Eye (tissue), 1 donor: Measurements from ENCODE around the gene MEX3A.
"Not testable (repeated sequence)": the region's sequence is repeated elsewhere in the genome, so short reads cannot be mapped to it uniquely, and the experiment has no call there.

ENCODE experiments used
- DNase-seq: peaks from one replicate; pipeline ENCODE4 v3.0.0-alpha.2; 2015

MEX3A gene

DNA sequence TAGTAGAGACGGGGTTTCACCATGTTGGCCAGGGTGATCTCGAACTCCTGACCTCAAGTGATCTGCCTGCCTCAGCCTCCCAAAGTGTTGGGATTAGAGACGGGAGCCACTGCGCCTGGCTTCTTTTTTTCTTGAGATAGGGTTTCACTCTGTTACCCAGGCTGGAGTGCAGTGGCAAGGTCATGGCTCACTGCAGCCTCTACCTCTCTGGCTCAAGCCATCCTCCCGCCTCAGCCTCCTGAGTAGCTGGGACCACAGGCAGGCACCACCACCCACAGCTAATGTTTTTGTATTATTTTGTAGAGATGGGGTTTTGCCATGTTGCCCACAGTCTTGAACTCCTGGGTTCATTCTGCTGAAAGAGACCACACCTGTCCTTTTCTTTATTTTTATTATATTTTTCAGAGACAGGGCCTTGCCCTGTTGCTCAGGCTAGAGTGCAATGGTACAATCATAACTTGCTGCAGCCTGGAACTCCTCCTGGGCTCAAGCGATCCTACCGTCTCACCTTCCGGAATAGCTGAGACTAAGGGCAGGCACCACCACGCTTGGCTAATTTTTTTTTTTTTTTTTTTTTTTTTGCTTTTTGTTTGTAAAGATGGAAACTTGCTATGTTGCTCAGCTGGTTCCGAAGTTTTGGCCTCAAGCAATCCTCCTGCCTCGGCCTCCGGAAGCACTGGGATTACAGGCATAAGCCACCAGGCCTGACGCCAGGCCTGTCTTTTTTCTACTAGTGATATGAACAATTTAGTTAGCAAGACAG is 35.3 kb upstream of the MEX3A start:
- DNase-seq = no peak

DNA sequence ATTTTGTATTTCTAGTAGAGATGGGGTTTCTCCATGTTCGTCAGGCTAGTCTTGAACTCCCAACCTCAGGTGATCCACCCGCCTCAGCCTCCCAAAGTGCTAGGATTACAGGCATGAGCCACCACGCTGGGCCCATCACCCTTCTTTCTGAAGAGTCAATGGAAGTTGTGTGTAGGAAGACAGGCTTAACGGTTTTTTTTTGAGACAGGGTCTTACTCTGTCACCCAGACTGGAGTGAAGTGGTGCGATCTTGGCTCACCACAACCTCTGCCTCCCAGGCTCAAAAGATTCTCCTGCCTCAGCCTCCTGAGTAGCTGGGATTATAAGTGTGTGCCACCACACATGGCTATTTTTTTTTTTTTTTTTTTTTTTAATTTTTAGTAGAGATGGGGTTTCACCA is 34.5 kb upstream of the MEX3A start:
- DNase-seq = not testable (repeated sequence)

DNA sequence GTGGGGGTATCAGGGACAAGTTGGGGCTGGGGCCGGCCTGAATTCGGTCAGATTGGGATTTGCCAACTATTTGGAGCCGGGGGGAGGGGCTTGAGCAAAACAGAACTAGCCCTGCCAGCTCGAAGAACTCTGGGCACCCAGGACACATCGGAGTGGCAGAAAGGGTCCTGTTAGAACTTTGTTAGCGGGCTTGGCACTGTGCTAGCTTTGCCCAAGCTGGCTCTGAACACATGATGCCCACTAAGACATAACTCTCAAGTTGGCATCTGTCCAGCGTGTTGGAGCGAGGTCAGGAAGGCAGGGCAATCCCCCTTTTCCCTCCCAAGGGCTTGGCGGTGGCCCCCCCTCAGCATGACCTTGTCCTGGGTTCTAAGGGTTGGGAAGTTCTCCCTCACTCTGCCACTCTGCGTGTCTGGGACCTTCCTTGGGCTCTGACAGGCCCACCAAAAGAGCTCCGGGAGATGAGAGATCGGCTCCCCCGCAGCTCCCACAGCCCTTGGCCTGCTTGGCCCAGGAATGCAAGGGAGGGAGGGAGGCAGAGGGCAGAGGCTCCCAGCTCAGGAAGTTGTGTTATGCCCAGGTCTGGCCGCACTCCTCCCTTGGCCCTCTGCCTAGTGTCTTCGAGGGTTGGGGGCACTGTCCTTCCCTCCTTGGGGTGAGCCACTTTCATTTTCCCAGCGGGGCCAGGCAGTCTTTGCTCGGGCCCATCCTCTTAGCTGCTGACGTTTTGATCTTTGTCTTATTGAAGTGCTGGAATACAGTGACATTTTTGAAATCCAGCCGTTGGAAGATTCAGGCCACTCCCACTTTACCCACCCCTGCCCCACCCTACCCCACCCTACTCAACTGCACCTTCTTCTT is 33.5 kb upstream of the MEX3A start:
- DNase-seq = peak; percentile 79

DNA sequence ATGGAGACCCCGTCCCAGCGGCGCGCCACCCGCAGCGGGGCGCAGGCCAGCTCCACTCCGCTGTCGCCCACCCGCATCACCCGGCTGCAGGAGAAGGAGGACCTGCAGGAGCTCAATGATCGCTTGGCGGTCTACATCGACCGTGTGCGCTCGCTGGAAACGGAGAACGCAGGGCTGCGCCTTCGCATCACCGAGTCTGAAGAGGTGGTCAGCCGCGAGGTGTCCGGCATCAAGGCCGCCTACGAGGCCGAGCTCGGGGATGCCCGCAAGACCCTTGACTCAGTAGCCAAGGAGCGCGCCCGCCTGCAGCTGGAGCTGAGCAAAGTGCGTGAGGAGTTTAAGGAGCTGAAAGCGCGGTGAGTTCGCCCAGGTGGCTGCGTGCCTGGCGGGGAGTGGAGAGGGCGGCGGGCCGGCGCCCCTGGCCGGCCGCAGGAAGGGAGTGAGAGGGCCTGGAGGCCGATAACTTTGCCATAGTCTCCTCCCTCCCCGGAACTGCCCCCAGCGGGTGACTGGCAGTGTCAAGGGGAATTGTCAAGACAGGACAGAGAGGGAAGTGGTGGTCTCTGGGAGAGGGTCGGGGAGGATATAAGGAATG is 32.8 kb upstream of the MEX3A start:
- DNase-seq = peak; percentile 71

DNA sequence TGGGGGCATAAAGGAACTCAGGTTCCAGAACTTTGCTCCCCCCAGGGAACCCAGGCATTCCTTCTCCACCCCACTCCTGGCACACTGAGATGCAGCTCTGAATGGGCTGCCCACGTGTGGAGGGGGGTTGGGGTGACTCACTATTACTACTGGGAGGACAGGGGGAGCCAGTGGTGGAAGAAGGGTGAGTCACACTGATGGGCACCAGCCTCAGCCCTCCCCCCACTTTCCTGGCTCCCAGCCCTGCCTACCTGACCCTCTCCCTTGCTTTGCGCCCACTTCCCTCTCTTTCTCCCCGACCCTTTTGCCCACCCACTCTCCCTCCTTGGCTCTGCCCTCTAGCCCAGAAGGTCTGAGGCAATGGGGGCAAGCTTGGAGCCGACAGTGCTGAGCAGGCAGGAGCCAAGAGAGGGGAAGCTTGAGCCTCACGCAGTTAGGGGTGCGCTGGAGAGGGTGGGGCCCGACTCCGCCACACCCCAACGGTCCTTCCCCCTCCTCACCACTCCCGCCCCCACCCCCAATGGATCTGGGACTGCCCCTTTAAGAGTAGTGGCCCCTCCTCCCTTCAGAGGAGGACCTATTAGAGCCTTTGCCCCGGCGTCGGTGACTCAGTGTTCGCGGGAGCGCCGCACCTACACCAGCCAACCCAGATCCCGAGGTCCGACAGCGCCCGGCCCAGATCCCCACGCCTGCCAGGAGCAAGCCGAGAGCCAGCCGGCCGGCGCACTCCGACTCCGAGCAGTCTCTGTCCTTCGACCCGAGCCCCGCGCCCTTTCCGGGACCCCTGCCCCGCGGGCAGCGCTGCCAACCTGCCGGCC is 32.0 kb upstream of the MEX3A start, which contains the start of gene LMNA:
Gene LMNA, plus strand, starts transcription at position 611 of the 818 bp plus-strand sequence. CDS start 208 bp downstream, outside the sequence.
- DNase-seq = peak; percentile 87

DNA sequence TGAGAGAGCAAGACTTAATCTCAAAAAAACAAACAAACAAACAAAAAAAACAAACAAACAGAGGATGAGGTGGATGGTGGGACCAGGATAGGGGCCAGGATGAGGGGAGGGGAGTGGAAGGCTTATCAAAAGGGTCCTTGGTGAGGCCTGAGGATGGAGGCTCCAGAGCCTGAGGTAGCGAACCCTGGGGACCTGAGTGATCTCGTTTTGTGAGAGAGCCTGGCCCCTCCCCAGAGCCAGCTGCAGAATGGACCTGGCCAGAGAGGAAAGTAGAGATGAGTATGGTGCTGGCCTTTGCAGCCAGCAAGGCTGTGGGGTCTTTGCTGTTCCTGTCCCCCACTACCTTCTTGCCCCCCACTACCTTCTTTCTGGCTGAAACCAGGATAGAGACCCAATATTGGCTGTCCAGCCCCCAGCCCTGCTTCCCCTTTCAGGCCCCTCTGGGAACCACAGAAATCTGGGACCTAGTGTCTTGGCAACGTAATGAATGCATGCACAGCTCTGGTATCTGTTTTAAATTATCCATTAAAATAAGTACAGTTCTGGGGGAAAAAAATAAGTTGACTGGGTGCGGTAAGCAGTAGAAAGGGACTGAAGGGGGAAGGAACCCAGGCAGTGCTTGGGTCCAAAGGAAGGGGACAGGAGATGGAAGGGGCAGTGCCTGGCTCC is 31.2 kb upstream of the MEX3A start:
- DNase-seq = no peak

DNA sequence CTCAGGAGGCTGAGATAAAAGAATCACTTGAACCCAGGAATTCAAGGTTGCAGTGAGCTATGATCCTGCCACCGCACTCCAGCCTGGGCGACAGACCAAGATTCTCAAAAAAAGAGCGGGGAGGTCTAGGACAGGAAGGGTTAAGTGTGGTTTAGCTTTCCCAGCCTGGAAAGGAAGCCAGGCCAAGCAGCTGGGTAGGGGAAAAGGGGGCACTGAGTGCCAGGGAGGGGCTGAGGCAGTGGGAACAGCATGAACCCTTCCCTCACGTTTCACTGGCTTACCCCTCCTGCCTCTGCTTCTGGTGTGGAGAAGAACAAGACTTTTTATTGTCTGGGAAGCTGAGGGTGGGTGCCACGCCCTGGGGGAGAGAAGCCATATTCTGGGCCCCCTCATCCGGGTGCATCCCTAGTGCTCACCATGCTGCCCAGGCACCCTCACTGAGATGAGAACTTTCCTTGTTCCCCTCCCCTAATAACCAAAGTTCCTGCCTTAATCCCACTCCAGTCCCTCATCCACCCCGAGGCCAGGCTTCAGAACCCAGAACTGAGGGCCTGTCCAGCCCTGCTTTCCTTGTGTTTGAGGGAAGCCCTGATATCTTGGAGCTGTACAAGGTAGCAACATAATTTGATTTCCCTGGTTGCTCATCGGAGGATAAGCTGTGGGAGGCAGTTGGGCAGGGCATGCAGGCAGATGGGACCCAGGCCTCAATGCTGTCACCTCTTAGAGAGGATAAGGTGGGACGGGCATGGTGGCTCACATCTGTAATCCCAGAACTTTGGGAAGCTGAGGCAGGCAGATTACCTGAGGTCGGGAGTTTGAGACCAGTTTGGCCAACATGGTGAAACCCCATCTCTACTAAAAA is 30.2 kb upstream of the MEX3A start:
- no peak for DNase-seq

DNA sequence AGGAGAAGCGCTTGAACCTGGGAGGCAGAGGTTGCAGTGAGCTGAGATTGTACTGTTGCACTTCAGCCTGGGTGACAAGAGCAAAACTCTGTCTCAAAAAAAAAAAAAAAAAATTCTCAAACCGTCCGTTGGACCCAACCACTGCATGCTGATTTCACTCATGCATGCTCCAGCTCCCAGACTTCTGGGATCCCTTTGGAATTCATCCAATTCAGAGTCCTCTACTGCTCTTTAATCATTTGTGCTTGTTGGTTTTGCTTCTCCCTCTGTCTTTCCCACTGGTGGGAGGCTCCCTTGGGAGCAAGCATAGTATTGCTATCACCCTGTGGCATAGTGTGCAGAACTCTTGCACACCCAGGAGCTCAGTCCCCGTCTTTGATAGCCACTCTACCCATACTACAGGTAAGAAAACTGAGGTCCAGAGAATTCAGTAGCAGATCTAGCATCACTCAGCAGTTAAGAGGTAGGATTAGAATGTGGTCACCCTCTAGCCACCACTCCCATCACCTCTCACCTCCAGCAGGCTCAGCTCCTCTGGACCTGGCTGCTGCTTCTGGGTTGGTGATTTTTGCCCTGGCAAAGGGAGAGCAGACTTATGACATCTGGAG is 29.2 kb upstream of the MEX3A start:
- DNase-seq = no peak

DNA sequence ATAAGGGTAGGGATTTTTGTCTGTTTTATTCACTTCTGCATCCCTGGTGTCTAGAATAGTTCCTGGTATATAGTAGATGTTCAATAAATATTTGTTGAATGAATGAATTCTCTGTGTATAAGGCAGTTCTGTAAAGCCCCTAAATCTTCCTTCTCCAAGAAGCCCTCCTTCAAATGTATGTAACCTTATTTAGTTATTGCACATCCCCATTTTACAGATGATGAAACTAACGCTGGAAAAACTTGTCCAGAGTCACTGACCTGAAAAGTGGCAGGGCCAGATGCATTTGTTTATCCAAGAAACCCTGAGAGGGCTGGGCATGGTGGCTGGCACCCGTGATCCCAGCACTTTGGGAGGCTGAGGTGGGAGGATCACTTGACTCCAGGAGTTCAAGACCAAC is 28.0 kb upstream of the MEX3A start:
- DNase-seq = no peak

DNA sequence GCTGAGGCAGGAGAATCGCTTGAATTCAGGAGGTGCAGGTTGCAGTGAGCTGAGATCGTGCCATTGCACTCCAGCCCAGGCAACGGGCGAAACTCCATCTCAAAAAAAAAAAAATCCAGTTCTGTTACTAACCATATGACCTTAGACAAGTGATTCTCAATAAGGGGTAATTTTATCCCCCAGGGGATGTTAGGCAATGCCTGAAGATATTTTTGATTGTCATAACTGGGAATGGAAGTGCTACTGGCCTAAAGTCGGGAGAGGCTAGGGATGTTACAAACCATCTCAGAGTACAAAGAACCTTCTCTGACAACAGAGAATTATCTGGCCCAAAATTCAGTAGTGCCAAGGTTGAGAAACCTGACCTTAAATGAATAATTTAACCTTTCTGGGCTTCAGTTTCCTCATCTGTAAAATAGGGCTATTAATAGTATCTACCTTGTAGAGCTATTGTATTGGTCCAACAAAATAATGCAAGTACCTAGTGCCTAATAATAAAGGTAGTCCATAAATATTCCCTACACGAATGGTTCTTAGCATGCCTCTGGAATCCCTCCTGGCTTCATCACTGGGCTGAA is 26.5 kb upstream of the MEX3A start:
- DNase-seq = no peak

DNA sequence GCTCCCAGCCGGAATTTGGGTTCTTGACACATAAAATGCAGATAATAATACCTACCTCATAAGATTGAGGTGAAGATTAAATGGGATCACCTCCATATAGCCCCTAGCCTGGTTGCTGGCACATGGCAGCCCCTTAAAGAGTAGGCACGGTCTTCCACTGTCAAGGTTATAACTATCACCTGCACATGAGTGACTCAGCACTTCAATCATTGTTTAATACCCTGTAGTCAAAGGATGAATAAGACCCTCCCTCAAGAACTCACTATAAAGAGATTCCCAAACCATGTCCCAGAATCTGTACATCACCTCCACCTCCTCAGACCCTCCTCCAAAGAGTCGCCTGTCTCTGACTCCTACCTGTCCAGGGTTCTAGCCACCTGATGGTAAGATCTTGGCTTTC is 25.8 kb upstream of the MEX3A start:
- DNase-seq = no peak

DNA sequence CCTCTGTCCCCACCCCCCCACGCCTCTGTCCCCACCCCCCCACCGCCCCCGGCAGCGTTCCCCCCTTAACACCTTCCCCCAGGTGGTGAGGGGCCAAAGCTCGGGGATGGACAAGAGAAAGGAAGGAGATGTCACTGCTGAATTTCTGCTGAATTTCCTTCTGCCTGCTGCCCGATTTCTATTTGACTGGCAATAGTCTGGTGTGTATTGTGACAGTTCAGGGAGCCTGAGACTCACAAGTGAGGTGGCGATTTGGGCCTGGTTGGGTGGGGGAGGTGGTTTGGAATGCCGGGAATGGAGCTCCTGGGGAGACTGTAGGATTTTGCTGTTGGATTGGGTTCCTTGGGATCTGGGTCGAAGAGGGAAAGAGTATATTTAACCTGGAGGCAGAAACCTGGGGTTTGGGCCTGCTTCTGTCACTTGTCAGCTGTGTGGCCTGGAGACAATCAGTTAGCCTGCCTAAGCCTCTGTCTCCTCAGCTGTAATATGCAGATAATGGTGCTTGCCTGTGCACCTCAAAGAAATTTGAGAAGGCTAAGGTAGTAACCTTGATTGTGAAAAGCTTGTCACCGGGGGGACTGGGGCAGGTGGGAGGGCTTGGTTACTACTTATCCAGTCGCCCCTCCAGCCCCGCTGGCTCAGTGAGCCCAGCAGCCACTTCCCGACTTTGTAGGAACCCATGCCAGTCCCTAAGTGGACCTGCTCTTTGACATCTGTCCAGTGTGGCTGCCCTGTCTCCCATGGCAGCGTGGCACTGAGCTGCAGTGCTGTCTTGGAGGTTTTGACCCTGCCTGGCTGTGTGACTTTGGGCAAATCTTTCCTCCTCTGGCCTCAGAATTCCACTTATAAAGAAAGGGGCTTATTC is 24.6 kb upstream of the MEX3A start:
- peak; percentile 69 for DNase-seq

DNA sequence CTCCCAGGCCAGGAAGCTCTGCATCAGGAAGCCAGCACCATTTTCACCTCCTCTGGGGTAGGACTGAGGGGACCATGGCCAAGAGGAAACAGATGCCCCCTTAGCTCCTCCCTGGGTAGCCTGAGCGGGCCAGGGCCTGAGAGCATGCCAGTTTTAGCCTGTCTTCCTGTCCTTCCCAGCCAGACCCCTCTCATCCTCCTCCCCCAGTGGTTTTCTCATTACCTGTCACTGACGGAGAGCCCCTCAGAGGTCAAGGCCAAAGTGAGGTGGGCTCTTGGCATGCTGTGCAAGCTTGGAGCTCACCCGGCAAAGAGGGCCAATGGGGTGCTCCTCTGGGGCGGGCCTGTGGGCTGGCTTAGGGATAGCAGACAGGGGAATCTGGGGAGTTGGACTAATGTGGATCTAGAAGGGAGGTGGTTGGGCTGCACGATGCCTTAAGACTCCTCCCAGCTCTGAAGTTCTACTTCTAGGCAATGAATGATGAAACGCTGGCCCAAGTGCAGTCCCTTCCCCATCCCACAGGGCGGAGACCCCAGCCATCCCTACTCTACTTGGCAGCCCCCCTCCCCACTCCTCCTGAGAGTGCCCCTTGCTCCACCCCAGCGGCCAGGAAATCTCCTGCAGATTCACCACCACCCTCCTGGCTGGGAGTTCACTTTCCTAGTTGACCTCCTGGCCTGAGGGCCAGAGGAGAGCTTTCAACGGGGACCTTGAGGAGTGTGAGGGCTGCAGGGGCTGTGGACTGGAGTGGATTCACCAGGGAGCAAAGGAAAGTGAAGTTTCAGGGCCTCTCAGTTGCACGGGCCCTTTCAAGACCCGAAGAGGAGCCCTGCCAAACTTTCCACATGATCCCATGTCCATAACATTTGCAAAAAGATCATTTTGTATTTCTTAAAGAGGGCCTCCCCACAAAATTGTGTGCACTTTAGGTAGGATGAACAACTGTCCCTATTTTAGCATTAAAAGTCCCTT is 22.9 kb upstream of the MEX3A start:
- no peak for DNase-seq

DNA sequence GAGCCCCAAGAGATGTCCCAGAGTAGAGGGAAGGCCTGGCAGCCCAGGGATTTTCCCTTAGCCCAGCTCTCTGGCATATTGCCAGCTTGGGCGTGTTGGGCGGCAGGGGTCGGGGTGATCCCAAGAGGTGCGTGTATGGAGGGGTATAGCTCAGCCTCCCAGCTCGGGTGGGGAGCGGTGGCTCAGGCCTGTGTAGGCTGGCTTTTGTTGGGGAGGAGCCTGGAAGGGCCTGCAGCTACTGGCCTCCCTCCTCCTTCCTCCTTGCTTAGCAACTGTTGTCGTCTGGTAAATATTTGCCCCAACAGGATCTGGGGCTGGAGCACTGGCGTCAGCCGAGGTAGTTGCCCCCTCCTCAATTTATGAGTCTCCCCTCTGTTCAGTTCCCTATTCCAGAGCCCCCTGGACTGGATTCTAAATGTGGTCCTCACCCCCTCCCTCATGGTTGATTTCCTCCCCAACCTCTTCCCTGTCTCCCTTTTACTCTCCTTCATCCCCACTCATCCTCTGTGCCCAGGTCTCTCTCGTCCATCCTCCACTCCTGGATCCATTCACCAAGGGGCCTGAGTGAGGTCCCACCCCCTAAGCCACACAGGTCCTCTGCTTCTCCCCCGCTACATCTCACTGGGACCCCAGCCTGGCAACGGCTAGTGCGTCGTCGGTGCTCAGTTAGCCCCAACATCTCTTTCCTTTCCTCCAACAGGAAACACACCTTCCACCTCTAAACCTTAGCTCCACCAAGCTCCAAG is 22.0 kb upstream of the MEX3A start:
- peak; percentile 81 for DNase-seq

DNA sequence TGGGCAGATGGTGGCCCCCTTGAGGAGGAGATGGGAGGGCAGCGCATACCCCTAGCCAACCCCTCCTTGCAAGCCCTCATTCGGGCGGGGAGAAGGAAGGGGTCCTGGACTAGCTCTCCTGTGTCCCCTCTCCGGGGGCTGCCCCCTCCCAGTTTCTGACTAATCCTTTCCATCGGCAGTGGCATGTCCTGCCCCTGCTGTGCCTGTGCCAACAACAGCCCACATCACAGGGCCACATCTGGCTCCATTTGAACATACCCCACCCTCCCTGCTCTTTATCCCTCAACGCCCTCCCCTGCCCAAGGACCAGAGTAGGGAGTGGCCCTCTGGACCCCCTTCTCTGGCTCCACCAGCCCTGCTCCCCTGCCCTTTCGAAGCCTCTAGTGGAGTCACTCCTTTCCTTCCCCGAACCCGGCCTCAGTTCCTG is 21.3 kb upstream of the MEX3A start:
- no peak for DNase-seq

DNA sequence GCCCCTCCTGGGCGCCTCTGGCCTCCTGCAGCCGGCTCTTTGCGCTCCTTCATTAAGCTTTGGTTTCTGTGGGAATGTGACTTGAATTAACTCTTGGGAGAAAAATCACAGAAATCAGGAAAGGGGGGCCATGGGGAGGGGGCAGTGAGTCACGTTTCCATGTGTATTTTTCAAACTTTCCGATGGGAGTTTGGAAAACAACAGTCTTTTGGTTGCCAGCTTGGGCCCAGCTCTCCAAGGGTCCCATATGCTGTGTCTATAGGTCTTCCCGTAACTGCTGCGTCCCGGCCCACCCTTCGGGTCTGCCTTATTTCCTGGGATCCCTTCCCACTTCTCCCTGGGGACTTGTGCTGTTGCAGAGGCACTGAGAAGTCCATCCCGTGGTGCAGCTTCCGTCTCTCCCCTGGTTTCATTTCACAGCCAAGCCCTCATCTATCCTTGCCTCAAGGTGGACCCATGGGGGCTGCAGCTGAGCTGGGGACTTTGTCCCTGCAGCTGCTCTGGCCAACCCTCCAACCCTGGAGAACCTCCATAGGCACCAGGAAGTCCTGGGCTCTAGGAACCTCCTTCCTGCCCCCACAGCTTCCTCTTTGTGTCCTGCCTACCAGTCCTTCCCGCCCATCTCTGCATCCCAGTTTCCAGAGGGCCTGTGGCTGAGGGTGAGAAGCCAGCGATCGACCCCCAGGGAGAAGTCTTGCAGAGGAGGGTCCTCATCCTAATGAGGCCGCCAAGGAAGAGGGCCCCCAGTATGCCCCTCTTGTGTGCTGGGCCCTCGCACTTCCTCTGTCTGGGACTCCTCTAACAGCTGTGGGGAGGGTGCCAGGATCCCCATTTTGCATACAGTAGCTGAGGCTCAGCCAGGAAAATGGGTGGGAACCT is 20.6 kb upstream of the MEX3A start:
- peak; percentile 69 for DNase-seq
